Stomach (tissue), 4 donors: Measurements from ENCODE around the gene MMEL1.

Experiments
- EP300 ChIP-seq: sonication (generic); formaldehyde crosslinking; IDR thresholded peaks from one replicate; pipeline ENCODE4 v1.6.1; 2017; ENCODE audit warnings: antibody characterized with exemption
- POLR2A ChIP-seq, 4 donors: fragments of 450-650 bp; IDR thresholded peaks; one replicate each; pipeline ENCODE4 v1.6.1; 2016; ENCODE audit warnings: antibody characterized with exemption in 4 of 4, control low read depth in 2 of 4, mild to moderate bottlenecking in 1 of 4, moderate library complexity in 1 of 4
- POLR2AphosphoS5 ChIP-seq, 3 donors: sonication (generic); formaldehyde crosslinking; IDR thresholded peaks; one replicate each; pipeline ENCODE4 v1.6.1; 2016; ENCODE audit warnings: antibody characterized with exemption in 3 of 3
- TF ChIP-seq, protein P1 (sequence below), 7 experiments: fragments of 450-650 bp in 4 of 7; fragments of 200-600 bp in 3 of 7; sonication (generic) in 3 of 7; IDR thresholded peaks; one replicate each; pipeline ENCODE4 v1.5.1; 2016 to 2019; ENCODE audit warnings: antibody characterized with exemption in 7 of 7, control low read depth in 2 of 7, mild to moderate bottlenecking in 1 of 7

- no peak for TF ChIP-seq EP300
- TF ChIP-seq, protein P1, sequence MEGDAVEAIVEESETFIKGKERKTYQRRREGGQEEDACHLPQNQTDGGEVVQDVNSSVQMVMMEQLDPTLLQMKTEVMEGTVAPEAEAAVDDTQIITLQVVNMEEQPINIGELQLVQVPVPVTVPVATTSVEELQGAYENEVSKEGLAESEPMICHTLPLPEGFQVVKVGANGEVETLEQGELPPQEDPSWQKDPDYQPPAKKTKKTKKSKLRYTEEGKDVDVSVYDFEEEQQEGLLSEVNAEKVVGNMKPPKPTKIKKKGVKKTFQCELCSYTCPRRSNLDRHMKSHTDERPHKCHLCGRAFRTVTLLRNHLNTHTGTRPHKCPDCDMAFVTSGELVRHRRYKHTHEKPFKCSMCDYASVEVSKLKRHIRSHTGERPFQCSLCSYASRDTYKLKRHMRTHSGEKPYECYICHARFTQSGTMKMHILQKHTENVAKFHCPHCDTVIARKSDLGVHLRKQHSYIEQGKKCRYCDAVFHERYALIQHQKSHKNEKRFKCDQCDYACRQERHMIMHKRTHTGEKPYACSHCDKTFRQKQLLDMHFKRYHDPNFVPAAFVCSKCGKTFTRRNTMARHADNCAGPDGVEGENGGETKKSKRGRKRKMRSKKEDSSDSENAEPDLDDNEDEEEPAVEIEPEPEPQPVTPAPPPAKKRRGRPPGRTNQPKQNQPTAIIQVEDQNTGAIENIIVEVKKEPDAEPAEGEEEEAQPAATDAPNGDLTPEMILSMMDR (IDR thresholded peaks at IDR 0.05): no peak
- TF ChIP-seq POLR2AphosphoS5 (IDR thresholded peaks at IDR 0.05): no peak
- no peak for TF ChIP-seq POLR2A (IDR thresholded peaks at IDR 0.05)
Measured at GRCh38 chr1:2594641-2595131, 38.1 kb downstream of the MMEL1 start.
